ENCODE results near the gene CD109. TPM values are rescaled to one million over a fixed set of nuclear protein-coding genes. Genes with fewer than 3 reads are reported as not detected.

CD109 gene
- total RNA-seq: 176 and 200 TPM in 2 replicates

GRCh38 chr6:73695619-73696421 is at the start of gene CD109:
TSS of gene CD109 (plus strand) at chr6:73696203. CDS start at chr6:73696216, 13 bp downstream.

DNA sequence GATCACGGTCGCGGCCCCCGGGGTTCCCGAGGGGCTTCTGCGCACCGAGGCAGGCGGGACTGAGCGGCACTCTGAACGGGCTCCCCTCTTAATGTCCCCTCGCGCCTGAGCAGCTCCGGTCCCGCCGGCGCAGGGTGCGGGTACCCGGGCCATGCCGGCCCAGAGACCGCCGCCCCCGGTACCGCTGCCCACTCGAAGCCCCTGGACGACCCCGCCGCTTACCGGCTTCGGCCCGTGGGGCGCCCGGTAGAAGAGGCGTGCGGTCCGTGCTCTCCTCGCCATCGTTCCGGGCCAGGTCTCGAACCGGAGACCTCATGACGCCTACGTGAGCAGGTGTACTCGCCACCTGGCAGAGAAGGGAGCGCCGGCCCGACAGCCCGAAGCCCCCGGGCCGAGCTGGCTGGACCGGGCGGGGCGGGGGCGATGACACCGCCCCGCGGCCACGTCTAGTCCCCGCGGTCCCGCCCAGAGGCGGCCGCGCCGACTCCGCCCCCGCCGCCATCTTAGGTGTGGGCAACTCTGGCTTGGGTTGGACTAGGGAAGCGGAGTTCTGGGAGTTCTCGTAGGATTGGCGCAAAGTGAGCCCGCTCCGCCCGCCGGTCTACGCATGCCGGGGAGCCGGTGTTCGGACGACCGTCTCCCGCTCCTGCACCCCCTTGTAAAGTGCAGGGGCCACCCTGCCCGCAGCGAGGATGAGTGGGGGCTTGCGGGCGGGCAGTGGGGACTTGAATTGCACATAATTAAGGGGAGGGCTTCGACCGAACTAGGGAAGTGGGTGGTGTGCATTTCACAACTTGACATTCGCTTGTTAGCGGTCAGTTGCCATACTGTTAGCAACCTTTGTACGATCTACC is 42.2 kb upstream of the CD109 start, which contains the start of gene SLC17A5:
Gene SLC17A5 (minus strand): TSS at position 422 of the 854 bp plus-strand sequence. CDS start 106 bp downstream, at position 316.

Other genes with a start within 250 kb of the CD109 start
- 7.2 and 7.9 TPM in 2 replicates for gene CGAS, start 243.9 kb upstream of the CD109 start, total RNA-seq
- 37.0 and 42.9 TPM in 2 replicates for gene MTO1, start 234.5 kb upstream of the CD109 start, total RNA-seq
- 21,304 and 25,157 TPM in 2 replicates for gene EEF1A1, start 175.2 kb upstream of the CD109 start, total RNA-seq
- gene SLC17A5, start 42.2 kb upstream of the CD109 start, total RNA-seq: 40.6 and 41.4 TPM in 2 replicates